ENCODE measurements around the gene EMC6. TPM values are rescaled to one million over a fixed set of nuclear protein-coding genes. Genes with fewer than 3 reads are reported as not detected.

The EMC6 gene
- total RNA-seq, 4 donors from 2014 or later, result 3.0 to 24.4 (median 13.2) TPM

DNA sequence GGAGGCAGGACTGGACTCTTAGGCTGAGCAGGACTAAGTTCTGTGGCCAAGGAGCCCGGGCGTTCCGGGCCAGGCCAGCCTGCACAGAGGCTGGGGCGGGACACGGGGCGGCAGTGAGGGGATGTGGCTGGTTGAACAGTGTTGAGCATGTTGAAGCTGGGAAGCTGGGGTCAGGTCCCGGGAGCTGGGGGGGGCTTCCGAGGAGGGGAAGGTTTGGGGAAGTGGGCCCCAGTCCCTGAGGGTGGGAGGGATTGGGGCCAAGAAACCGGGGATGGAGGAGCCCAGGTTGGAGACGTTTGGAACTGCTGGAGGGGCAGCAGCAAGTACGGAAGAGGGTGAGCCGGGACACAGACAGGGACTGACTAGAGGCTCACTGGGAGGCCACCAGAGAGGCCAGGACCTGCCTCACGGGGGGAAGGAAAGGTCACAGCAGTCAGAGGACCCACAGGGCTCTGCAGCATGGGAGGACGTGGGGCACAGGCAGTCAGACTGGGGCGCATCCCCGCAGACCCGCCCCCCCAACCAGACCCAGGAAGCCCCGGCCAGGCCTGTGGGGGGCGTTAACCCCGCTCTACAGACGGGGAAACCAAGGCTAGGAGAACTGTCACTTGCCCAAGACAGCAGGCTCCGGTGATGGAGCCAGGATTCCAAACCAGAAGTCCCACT lies 9.7 kb upstream of the EMC6 start:
- in situ Hi-C loops (cut with MboI; ENCODE audit: low pct_ligation_motif_present in 1 of 4, low pct_unique_long_range_greater_than_20kb in 1 of 4, low sequenced_read_pairs in 3 of 4) (no loop called here), intact Hi-C loops (cut with DNase I; ENCODE audit: low total_unique reads) (no loop called here)
- H3K4me3 ChIP-seq, result no peak overlapping the region
- whole genome bisulfite sequencing, 2 donors (ENCODE audit: low coverage in 1 of 2), result 76 to 78% methylated on average over 5 to 17 of the region's 22 CpGs
- H3K9me3 ChIP-seq, result no peaks in the 10 kb centered on the region
- H3K36me3 ChIP-seq, result peaks cover 0 to 8% (median 0%) of the 10 kb centered on the region in 4 donors
- TF ChIP-seq, protein P1, sequence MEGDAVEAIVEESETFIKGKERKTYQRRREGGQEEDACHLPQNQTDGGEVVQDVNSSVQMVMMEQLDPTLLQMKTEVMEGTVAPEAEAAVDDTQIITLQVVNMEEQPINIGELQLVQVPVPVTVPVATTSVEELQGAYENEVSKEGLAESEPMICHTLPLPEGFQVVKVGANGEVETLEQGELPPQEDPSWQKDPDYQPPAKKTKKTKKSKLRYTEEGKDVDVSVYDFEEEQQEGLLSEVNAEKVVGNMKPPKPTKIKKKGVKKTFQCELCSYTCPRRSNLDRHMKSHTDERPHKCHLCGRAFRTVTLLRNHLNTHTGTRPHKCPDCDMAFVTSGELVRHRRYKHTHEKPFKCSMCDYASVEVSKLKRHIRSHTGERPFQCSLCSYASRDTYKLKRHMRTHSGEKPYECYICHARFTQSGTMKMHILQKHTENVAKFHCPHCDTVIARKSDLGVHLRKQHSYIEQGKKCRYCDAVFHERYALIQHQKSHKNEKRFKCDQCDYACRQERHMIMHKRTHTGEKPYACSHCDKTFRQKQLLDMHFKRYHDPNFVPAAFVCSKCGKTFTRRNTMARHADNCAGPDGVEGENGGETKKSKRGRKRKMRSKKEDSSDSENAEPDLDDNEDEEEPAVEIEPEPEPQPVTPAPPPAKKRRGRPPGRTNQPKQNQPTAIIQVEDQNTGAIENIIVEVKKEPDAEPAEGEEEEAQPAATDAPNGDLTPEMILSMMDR (IDR thresholded peaks at IDR 0.05), result no peak
- TF ChIP-seq EP300 (IDR thresholded peaks at IDR 0.05; ENCODE audit: low read depth) (no peak), POLR2A (IDR thresholded peaks at IDR 0.05) (no peak)
- H3K4me1 ChIP-seq, result peaks cover 3 to 22% (median 15%) of the 10 kb centered on the region in 4 donors
- no peaks in the 10 kb centered on the region for H3K27me3 ChIP-seq
- DNase-seq, result no peak
- peak overlapping the region; percentile 59 to 77 (median 74) for H3K27ac ChIP-seq

- in situ Hi-C loops (cut with MboI; ENCODE audit: low pct_ligation_motif_present in 1 of 4, low pct_unique_long_range_greater_than_20kb in 1 of 4, low sequenced_read_pairs in 3 of 4), result no loop called here
- Histone ChIP-seq H3K36me3 (peaks cover 0 to 15% (median under 1%) of the 10 kb centered on the region in 4 donors), H3K27me3 (no peaks in the 10 kb centered on the region), H3K4me1 (peaks cover 3 to 22% (median 15%) of the 10 kb centered on the region in 4 donors), H3K9me3 (no peaks in the 10 kb centered on the region), H3K27ac (peak overlapping the region; percentile 59 to 77 (median 74)), H3K4me3 (no peak overlapping the region)
- intact Hi-C loops (cut with DNase I; ENCODE audit: low total_unique reads), result no loop called here
- WGBS, 2 donors (ENCODE audit: low coverage in 1 of 2), result 74% methylated on average over 18 of the region's 22 CpGs; no CpG with 5 or more reads in 1 of the 2 donors
- peak; percentile 43 for DNase-seq
- TF ChIP-seq, protein P1 (IDR thresholded peaks at IDR 0.05), result peak in 3 of 5 experiments; percentile 5 to 46 (median 29)
- TF ChIP-seq EP300 (IDR thresholded peaks at IDR 0.05; ENCODE audit: low read depth) (no peak), POLR2AphosphoS5 (IDR thresholded peaks at IDR 0.05) (peak; percentile 4 to 59 (median 5)), POLR2A (IDR thresholded peaks at IDR 0.05) (peak; percentile 27)
Observed at GRCh38 chr17:3659541-3660111, 9.0 kb upstream of the EMC6 start.

DNA sequence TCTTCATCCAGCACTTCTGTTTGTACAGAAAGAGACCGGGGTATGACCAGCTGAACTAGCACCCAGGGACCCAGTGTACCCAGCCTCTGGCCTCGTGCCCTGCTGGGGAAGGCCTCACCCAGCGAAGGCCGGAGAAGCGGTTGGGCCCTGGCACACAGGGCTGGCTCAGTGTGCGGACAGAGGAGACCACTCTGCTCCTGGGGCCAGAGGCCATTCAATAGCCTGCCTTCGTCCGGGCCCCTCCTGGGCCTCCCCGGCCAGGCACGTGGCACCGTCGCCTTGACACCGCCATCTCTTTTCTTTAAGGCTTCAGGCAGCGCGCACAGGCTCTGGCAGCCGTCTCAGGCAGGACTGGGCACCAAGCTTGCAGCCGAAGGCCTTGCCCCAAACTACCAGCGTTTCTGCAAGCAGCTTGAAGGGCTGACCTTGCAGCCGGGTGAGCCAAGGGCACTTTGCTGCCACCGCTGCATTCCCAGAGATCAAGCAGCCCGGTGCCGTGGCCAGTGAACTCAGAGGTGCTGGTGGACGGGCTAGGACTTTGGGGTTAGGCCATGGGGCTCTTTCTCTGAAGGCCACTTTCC lies 8.2 kb upstream of the EMC6 start:
- no peaks in the 10 kb centered on the region for H3K27me3 ChIP-seq
- TF ChIP-seq EP300 (IDR thresholded peaks at IDR 0.05; ENCODE audit: low read depth), result no peak
- TF ChIP-seq POLR2AphosphoS5 (IDR thresholded peaks at IDR 0.05), result no peak
- no peak for TF ChIP-seq POLR2A (IDR thresholded peaks at IDR 0.05)
- TF ChIP-seq, protein P1 (IDR thresholded peaks at IDR 0.05), result no peak
- no peak for DNase-seq
- H3K36me3 ChIP-seq, result peaks cover 0 to 17% (median 3%) of the 10 kb centered on the region in 4 donors
- 91% methylated on average over 23 of the region's 23 CpGs; no CpG with 5 or more reads in 1 of the 2 donors for WGBS, 2 donors (ENCODE audit: low coverage in 1 of 2)
- peaks cover 3 to 22% (median 15%) of the 10 kb centered on the region in 4 donors for H3K4me1 ChIP-seq
- H3K4me3 ChIP-seq, result no peak overlapping the region
- H3K9me3 ChIP-seq, result no peaks in the 10 kb centered on the region
- intact Hi-C loops (cut with DNase I; ENCODE audit: low total_unique reads), result no loop called here
- in situ Hi-C loops (cut with MboI; ENCODE audit: low pct_ligation_motif_present in 1 of 4, low pct_unique_long_range_greater_than_20kb in 1 of 4, low sequenced_read_pairs in 3 of 4), result no loop called here
- H3K27ac ChIP-seq, result peak overlapping the region; percentile 59 to 77 (median 74)
